Erythroblast (primary cell): ENCODE results near the gene ETV1.
A peak's percentile ranks its signal among the peaks of the same experiment; 100 is the strongest.

Experiments used
- DNase-seq, 2 experiments: peaks; one replicate each; lab custom pipeline; 2025; lab: John Stamatoyannopoulos, UW
- GATA1 ChIP-seq: IDR thresholded peaks from 2 replicates; pipeline ENCODE4 v1.6.1; 2011; ENCODE audit warnings: low read depth, mild to moderate bottlenecking, control low read depth, low read length, moderate library complexity
- POLR2A ChIP-seq: IDR thresholded peaks from 2 replicates; pipeline ENCODE4 v1.6.1; 2011; ENCODE audit warnings: mild to moderate bottlenecking, low read length

ETV1 gene

DNA sequence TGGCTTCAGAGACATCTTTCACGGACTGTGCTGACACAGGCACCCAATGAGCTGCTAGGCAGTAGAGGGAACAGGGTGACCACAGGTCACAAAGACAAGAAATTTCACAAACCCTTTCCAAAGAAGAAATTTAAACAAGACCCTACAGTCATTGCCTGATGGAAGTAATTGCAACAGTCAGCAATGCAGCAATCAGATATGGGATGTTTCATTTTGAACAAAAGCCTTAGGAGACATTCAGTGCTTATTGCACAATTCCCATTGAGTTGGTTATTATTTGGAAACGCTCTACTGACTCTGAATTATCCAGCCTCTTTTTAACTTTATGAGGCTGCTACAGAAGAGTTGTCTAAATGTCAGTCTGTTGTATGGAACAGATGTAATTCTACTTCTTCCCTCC, 85.5 kb downstream of the ETV1 start:
- TF ChIP-seq GATA1 (no peak), POLR2A (no peak)
- no peak for DNase-seq

DNA sequence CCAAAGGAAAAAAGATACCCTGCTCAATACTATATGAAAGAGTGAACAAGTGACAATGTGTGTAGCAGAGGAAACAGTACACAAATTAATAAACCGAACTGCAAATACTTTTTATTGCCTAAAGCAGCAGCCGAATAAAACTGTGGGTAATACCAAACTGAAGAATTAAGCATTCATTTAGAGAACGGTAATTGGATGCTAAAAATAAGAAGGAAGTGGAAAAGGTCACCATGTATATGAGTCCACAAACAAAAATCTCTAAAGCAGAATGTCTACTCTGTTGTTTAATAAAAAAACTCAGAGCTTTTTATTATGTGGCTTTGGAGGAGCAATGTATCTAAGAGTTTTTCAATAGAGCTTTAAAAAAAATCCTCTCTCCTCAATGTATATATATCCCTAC, 87.9 kb downstream of the ETV1 start:
- no peak for DNase-seq
- no peak for TF ChIP-seq POLR2A
- TF ChIP-seq GATA1 = no peak

DNA sequence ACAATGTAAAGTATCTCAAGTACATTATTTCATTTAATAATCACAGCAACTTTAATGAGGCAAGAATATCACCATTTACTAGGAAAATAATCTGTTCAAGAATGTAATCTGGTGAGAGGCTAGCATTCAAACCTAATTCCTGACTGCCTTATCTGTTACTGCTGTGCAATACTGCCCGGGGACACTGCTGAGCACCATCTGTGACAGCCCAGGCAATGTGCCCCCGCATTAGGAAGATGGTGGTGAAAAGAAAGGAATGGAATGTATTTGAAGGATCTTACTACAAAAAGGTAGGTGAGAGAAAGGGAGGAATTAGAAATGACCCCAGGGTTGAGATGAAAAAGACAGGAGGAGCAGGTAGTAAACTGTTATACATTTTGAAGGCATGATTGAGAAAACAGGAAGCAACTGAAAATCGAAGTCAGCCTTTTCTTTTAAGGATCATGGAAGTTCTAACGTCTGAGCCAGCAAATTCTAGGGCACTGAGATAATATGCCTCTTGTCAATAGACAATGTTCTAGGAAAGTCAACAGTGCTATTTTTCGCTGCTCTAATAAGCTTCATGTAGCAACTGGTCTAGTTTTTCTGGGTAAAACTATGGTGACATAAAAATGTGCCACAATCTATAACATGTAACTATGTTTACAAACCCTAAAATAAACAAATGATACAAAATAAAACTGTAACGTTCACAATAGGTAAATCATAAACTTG, 90.4 kb downstream of the ETV1 start:
- no peak for TF ChIP-seq POLR2A
- no peak for TF ChIP-seq GATA1
- DNase-seq = no peak

DNA sequence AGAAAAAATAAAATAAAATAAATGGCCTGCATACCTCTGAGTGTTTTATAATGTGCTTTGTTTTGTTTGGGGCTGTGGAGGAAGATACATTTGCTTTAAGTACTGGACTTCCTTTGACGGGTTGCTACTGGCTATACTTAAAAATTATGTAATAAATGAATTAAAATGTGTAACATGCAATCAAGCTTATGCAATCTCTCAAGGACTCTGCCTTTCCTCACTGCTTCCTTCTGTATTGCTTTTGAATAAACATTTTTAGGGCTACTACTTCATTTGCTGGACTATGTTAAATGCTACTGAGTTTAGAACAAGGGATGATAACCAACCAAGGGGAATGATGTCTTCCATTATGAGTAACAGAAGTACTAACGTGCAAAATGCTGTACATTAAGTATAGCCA, 91.6 kb downstream of the ETV1 start:
- TF ChIP-seq GATA1 (no peak), POLR2A (no peak)
- no peak for DNase-seq

DNA sequence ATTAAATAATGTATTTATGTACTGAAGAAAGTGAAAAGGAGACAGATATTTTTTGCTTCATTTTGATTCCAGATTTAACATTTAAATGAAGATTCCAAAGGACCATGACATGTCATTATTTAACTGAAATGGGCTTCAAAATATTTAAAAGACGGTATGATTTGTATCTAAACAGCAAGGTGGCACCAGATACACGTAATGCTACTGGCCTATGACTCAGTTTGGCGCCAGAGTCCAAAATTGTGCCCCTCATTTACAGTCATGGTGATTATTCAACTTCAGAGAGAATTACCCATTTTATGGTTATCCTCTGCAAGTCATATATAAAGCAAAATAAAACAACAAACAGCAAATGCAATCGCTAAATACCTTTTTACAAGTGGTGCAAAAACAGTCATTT, 94.5 kb downstream of the ETV1 start:
- DNase-seq = no peak
- no peak for TF ChIP-seq POLR2A
- no peak for TF ChIP-seq GATA1

DNA sequence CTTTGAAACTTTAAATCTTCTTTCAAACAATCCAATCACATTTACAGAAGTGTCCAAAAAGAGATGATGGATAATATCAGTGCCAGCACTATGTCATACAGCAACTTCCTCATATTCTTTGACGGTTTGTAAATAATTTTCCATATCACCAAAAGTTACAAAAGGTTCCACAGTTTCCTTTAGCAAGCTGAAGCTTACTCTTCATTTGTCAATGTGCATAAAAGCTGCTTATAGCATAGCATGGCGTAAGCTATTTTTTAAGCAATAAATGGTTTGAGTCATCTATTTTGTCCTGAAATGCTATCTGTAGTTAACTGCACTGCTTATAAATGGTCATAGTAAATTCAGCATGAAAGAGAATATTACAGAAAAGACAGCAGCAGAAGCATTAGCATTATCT, 95.1 kb downstream of the ETV1 start:
- TF ChIP-seq POLR2A (no peak), GATA1 (no peak)

DNA sequence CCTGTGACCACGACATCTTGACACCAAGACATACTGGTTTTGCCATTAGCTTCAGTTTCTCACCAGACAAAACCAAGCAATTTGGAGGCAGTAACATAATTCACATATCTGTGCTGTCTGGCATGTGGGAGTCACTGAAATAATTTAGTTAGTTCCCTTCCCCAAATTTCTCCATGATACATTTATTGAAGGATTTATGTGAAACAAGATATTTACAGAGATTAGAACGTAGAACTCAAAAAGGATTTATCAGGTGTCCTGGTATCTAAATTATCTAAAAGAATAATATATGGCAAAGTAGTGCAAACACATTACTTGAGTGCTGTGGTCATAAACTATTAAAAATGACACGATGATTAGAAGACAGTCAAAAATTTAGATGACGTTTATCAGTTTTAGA, 98.7 kb downstream of the ETV1 start:
- DNase-seq = no peak
- TF ChIP-seq GATA1 (no peak), POLR2A (no peak)

More for the DNA sequence above, 95.1 kb downstream of the ETV1 start:
- no peak for DNase-seq

DNA sequence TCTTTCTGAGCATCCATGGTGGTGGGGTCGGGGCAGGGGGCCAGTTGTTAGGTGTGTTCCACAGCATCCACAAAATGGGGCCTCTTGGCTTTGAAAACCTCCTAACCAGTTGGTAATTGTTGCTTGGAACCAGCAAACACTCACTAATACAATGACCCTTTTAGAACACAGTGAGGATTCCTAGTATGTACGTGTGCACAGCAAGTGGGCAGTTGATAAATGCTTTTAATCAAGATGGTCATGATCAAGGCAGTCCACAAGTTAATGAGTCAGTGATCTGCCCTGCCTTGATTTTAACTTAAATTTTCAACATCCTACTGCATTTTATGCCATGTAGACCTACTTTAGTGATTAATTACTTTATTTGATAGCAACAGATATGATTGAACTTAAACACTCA, 103.1 kb downstream of the ETV1 start:
- no peak for DNase-seq
- TF ChIP-seq POLR2A = no peak
- no peak for TF ChIP-seq GATA1

DNA sequence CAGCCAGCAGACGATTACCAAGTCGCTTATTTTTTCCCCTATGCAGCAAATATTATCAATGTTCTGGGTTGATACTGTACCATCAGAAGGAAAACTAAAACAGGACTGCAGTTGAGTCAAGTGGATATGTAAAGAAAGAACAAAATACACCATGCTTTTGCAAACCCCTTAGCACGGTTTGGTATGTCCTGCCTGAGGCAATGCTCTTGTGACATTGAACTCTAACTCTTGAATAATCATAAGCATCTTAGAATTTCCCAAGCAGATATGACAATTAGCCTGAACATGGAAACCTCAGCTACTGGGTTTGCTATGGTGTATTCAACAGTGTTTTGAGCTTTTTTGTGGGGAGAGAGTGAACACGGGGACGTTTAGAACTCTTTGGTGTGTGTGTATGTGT, 107.4 kb downstream of the ETV1 start:
- TF ChIP-seq POLR2A (no peak), GATA1 (no peak)
- DNase-seq = no peak

DNA sequence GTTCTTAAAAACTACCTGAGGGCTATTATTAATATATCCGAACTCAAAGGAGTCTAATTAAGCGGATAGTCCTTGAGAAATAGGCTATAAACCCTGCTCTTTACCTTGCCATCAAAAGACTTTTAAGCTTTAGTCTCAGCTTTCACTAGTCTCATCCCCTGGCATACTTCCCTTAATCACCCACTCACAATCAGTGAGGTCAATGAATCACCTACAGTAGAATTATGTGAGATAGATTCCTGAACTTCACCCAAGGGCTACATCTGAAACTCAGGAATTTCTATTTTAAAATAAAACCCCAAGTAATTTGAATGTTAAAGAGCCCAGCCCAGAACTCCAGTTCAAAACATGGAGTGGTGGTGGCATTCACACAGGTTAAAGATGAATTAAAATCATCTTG, 108.7 kb downstream of the ETV1 start:
- DNase-seq = no peak
- TF ChIP-seq POLR2A = no peak
- no peak for TF ChIP-seq GATA1

DNA sequence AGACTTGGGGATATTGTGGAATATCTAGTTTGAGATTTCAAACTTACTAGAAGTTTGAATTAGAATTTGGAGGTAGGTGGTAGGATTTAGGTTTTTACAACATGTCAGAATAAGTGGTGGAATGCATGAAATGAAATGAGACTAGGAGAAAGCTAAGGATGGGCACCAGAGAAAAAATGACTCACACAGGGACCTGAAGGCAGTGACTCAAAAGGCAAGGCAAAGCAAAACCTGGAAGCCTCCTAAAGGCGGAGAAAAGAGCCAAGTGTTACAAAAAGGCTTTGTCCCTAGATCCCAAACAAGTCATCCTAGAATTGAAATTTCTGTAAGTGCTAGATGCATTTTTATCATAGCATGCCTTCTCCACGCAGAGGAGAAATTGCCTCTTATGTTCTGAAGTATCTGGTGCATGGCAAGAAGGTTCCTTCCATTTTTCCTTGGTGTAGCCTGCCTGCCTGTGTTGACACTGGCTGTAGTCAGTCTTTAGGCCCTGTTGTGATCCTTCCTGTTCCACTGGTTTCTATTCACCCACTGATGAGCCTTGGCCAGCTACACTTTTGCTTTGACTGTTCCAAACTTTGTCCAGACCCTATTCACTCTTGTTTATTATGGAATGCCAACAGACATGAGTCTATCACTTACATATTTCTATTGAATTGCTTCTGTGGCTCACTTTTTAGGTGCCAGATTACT, 109.3 kb downstream of the ETV1 start:
- DNase-seq = no peak
- no peak for TF ChIP-seq POLR2A
- TF ChIP-seq GATA1 = no peak

DNA sequence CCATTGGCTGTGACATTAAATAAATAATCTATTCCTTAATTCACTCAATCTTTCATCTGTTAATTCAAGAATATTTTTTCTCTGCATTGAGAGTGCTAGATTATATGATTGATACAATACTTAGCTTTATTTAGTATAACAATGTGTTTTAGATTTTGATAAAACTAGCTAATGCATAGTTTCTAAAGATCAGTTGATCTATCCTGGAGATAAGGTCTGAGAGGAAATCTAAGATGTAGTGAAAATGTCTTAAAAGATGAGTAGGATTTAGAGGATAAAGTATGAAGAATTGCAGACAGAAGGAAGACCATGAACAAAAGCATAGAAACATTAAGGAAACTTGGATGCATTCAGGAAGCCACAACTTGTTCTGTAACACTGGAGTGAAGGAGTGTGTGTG, 110.3 kb downstream of the ETV1 start:
- TF ChIP-seq GATA1 (no peak), POLR2A (no peak)
- DNase-seq = no peak

DNA sequence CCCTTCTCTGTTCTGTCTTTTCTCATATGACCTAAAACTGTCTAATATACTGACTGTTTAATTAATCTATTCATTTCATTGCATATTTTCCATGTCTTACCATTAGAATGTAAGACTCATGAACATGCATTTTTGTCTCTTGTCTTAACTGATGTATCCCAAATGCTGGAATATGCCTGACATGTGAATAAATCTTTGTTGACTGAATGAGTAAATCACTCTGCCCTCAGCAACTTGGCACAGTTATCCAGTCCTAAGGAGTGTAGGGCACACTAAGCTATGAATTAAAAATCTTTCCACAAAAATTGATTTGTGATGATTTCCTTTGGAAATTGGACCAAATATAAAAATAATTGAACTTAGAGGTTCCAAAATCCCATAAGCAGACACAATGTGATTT, 111.3 kb downstream of the ETV1 start:
- DNase-seq = no peak
- no peak for TF ChIP-seq POLR2A
- no peak for TF ChIP-seq GATA1

DNA sequence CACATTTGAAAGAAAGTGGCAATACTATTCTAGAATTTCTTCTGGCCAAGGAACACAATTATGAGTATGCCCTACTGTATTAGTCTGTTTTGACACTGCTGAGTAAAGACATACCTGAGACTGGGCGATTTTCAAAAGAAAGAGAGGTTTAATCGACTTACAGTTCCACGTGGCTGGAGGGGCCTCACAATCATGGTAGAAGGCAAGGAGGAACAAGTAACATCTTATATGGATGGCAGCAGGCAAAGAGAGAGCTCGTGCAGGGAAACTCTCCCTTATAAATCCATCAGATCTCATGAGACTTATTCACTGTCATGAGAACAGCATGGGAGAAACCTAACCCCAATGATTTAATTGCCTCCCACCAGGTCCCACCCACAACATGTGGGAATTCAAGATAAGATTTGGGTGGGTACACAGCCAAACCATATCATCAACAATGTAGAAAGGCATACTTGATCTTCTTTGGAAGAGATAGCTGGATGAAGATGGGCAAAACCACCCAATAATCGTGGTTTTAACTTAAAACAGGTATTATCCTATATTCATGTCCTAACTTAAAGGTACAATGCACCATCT, 113.9 kb downstream of the ETV1 start:
- peak; percentile 36 to 75 for DNase-seq
- TF ChIP-seq GATA1 = no peak
- TF ChIP-seq POLR2A = no peak
